CD4-positive, alpha-beta T cell treated with Interleukin-10 for 1 hour (primary cell): ENCODE data around the gene DCAF6.
"Not testable (repeated sequence)": the region's sequence is repeated elsewhere in the genome, so short reads cannot be mapped to it uniquely, and the experiment has no call there.

Experiments used
- DNase-seq: peaks from one replicate; pipeline ENCODE4 v3.0.0-alpha.2; 2020

The DCAF6 gene

DNA sequence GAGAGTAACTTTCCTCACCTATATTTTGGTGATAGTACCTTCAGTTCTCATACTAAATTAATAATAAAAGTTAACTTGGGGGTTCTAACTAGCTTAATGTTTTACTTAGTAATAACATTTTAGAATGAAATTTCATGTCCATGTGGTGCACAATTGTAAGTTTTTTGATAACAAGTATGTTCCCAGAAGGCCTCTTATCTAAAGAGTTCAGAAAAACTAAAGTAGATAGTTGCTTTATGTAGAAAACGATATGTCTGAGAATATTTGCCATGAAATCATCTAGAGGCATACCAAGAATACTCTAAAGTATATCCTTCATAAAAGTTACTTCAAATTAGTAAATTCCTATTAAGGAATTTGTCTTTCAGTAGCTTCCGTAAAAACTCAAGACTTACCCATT, 12.4 kb upstream of the DCAF6 start:
- DNase-seq = no peak

DNA sequence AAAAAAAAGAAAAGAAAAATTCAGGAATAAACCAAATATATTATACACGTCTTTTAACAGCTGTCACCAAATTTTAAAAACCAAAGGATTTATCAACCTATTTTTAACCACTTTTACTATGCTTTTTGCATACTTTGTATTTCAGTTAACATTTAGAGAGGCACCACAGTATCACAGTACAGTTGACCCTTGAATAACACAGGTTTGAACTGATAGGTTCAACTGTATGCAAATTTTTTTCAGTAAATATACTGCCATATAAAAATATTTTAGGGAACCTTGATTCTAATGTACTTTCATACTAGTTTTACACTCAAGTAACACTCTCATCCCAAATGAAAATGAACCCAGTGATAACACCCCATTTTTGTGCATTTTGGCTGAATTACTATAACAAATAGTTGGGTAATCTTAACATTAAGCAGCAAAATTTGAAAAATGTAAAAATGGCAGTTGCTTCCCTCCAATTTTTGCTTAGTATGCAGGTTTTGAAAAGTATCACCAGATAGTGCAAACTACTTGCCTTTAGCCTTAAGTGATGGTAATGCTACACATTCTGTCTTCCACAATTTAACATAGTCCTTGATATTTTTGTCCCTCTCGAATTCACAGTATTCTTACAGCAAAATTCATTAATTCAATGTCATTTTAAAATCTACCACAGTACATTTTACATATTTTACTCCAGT, 11.8 kb upstream of the DCAF6 start:
- no peak for DNase-seq

DNA sequence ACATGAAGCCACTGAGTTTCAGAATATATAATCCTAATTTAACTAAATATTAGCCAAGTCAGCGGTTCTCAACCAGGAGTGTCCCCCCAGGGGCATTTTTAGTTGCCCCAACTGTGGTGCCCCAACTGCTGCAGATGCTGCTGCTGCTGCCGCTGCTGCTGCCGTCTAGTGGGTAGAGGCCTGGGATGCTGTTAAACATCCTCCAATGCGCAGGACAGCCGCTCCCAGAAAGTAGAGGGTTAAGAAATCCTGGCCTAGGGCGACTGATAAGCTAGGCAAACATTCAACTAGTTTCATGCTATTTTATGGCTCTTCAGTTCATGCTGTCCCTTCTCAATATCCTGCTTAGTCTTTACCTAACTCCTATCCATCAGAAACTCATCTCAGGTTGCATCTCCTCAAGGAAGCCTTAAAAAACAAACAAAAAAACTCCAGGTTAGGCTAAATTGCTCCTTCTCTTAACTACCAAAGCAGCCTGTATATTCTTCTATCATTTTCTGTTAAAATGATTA, 9.9 kb upstream of the DCAF6 start:
- DNase-seq = no peak

DNA sequence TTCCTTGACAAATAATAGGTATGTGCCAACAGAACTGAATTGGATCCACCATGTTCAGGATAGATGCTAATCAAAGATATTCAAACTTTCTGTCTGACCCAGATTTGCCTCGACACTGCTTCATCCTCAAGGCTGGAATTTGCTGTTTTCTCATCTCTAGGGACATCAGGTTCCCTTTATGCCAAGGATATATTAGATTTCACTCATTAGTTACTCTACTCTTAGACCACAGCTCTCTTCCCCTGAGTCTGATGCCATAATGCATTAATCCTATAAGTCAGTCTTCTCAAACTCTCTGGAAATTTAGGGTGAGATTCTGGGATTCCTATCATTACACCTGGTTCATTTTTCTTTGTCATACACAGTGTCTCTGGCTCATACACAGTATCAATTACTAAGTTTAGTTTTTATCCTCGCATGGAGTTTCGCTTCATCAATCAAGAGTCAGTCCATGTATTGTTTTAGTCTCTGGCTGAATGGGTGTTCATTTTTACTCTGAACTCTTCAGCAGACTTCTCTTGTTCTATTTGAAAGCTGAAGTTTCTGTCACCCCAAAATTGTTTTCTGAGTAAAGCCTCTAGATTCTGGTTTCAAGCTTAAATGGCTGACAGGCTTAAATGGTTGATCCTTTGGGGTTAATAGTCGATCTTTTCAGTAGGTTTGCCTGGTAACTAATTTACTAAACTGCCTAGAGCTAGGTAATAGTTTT, 9.3 kb upstream of the DCAF6 start:
- DNase-seq = no peak

DNA sequence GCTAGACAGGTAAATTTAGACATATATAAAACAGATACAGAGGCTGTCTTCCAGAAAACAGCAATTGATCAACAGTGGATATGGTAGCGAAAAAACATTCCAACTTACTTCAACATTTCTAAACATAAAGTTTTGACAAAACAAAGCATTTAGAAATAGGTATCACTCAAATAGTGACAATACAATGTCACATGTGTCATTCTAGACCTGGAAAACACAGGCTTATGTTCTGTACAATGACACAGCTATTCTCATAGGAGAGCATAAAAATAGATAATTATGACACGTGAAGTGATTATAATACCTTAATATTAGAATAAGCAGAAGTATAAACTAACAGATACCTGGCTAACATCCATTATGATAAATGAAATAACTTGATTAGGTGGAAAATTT, 8.0 kb upstream of the DCAF6 start:
- DNase-seq = no peak

DNA sequence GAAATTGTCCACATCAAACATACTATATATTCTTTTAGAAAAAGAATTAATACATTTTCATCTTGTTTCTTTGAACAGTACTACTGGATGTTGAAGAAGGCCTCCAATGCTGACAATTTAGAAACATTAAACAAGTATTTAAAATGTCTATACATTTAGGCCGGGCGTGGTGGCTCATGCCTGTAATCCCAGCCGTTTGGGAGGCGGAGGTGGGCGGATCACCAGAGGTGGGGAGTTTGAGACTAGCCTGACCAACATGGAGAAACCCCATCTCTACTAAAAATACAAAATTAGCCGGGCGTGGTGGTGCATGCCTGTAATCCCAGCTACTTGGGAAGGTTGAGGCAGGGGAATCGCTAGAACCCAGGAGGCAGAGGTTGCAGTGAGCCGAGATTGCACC, 7.6 kb upstream of the DCAF6 start:
- not testable (repeated sequence) for DNase-seq

DNA sequence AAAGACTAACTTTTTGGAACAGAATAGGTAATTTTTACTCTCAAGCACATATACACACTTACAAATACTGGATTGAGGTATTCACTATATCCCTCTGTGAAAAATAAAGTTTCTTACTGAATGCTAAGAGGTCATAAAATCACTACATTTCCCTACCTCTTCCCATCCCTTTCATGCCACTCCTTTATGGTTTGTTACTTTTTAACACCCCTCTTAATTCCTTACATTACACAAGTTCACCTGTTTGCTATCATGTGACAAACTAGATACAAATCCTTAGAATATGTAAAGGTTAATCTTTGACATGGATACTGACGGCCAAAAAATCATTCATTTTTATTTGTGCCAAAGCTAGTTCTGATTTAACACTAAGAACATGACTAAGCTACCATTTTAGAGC, 6.8 kb upstream of the DCAF6 start:
- DNase-seq = no peak

DNA sequence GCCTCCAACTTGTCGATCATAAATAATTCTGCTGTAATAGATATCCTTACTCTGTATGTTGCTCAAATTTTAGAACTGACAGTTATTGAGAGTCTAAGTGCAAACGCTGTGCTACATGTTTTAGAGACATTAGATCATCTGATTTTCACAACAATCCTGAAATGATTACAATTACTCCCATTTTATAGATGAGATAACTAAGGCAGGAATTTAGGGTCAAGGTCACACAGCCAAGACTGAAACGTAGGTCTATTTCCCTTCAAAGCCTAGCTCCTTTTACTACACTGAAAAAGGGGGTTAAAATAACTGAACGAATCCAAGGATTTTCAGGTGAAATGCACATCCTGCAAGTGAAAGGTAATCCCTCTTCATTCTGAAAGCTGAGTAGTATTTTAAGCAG, 2.7 kb upstream of the DCAF6 start:
- no peak for DNase-seq

DNA sequence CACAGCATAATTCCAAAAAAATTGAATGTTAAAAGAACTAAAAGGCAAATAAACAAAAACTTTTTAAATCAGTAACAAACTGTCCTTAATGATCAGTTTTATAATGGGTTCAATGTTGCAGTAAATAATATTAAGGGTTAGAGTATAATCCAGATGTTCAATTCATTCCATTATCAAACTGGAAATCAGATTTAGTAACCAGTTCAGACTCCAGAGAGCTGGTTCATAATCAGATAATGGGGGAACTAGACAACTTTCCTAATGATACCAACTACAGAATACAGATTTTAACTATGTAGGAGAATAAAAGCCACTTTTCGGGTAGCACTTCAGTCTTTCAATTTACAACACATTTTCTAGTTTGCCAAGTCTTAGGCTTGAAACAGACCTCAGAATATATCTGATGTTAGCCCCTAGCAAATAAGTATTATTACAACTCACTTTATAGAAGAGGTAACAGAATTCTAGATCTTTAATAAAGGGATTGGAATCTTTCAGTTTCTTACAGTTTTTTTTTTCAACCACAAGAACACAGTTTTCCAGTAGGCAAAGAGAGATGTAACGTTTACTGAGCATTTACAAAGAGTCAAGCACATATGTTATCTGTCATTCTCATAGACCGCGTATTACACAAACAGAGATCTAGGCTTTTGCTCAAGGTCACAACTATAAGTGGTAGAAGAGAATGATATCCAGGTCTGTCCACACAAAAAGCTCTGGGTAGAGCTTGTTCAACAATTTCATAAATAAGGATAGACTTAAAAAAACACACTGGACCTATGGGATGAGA, 1.9 kb upstream of the DCAF6 start:
- no peak for DNase-seq

DNA sequence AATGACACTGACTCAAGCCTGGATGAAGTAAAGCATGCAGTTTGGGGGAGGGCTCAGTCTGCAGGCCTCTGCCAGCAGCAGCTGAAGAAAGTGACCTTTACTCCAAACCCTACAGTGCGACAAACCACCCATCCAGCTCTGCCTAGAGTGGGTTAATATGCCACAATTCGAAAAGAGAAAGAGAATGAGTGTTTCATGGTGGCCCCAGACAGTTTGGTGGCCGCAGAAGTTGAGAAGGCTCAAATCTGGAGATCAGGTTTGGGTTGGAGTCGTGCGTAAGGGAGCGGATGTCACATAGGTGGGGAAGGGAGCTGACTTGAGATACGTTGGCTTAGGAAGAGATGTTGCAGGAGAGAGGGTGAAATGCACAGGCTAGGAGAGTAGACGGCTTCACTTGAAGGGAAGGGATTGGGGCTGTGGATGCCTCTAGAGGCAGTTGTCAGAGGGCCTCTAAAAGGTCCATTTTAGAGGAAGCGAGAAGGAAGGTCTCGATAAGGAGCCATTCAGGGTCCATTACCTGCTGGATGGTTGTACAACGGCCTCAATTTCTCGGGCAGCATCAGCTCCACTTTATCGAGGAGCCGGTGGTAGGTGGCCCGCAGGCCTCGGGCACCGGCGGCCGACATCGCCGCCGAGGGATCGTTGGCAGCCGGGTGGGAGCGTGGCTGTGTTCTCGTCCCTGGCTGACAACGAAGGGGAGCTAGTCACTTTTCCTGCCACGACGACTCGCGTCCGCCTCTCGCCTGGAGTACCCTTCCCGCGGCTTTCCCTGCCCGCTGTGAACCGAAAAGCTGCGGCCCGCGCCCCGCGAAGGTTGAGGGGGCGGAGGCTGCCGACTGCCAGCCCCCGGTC, 1.0 kb upstream of the DCAF6 start:
- DNase-seq = peak; percentile 48

DNA sequence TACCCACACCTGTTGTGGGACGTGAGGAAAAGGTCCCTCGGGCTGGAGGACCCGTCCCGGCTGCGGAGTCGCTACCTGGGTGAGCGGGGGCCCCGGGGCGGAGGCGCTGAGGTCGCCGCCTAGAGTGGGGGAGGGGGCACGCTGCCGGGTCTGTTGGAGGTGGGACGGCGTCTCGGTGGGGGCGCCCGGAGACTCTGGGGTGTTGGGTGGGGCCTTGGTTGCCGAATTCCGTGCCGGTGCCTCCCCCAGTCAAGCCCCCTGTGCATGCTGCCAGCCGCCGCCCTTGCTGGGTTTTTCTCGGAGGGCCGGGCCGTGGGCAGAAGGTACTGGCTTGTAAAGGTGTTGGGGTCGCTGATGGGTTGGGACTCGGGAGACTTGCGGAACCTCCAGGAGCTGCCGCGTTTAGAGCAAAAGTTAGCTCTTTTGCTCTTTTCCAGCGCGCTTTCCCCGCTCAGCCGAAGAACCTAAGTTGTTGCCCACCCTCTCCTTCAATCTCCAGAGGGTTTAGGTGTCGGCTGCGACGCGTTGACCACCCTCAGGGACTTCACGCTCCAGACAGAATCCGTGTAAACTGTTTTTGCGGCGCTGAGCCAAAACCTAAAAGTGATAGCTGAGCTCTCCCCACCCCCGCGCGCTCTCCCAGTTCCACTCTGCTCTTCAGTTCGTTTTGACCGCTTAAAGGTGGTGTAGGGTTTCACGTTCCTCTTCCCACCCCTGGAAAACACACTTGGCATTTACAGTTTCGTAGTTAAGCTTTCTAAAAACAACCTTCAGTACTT, 636 bp downstream of the DCAF6 start, which contains the start of gene MPC2:
MPC2 (minus strand) TSS at position 143 of the 779 bp plus-strand sequence. CDS start 1,231 bp downstream, outside the sequence.
- peak; percentile 67 for DNase-seq

DNA sequence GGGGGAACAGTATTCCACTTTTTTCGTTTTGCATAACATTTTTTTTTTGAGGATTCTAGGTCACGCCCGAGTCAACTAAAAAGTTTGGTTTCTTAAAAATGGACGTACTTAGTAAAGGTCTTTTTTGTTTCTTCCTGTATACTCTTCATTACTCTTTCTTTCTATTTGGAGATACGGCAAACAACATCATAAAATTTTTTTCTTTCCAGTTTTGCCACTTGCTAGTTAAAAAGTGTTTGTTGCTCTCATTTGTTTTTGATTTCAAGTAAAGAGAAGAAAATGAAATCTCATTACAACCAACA, 1.2 kb downstream of the DCAF6 start:
- DNase-seq = no peak

DNA sequence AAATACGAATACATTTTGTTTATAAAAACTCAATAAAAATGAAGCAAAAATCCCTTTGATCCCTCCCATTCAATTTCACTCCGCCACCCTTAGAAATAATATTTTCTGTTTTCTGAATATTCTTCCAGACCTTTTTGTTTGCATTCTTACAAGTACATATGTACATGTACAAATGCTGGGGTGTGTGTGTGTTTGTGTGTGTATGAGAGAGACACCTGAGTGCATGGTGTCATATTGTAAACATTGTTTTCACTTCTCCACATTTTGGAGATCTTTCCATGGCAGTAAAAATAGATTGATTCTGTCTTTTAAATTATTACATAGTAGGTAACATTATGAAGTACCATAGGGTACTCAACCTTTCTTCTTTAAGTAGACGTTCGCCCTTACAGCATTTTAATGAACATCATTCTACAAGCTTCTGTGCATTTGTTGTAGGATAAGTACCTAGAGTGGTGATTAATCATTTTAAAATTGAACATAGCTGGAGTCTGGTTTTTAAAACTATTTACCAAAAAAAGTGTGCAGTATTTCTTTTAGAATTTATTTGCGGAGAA, 1.7 kb downstream of the DCAF6 start:
- DNase-seq = no peak

DNA sequence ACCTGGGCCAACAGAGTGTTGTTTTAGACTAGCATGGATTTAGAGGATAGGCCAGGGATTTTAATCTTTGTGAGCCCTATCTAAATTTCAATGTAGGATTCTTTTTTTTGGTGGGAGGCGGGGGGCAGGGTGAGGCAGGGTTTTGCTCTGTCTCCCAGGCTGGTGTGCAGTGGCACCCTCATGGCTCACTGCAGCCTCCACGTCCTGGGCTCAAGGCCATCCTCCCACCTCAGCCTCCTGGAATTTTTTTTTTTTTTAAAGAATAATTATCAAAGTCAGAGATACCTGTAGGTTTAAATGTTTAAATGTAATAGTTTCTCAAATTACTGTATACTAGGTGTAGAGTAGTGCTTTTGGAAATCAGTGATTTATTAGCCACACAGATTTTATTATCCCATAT, 3.8 kb downstream of the DCAF6 start:
- DNase-seq = no peak

DNA sequence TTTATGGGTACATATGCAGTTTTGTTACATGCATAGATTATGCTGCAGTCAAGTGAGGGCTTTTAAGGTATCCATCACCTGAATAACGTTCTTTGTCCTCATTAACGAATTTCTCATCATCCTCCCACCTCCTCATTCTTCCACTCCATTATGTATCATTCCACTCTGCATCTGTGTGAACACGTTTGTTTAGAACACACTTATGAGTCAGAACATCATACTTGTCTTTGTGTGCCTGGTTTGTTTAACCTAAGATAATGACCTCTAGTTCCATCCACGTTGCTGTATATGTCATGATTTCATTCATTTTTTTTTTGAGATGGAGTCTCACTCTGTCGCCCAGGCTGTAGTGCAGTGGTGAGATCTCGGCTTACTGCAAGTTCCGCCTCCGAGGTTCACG, 7.1 kb downstream of the DCAF6 start:
- DNase-seq = no peak

DNA sequence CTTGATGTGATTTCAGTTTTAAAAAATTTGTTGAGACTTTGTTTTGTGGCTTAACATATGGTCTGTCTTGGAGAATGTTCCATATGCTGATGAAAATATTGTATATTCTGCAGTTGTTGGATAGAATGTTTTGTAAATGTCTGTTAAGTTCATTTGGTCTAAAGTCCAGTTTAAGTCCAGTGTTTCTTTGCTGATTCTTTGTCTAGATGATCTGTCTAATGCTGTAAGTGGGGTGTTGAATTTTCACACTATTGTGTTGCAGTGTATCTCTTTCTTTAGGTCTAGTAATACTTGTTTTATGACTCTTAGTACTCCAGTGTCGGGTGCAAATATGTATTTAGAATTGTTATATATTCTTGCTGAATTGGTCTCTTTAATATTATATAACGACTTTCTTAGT, 11.2 kb downstream of the DCAF6 start:
- no peak for DNase-seq

DNA sequence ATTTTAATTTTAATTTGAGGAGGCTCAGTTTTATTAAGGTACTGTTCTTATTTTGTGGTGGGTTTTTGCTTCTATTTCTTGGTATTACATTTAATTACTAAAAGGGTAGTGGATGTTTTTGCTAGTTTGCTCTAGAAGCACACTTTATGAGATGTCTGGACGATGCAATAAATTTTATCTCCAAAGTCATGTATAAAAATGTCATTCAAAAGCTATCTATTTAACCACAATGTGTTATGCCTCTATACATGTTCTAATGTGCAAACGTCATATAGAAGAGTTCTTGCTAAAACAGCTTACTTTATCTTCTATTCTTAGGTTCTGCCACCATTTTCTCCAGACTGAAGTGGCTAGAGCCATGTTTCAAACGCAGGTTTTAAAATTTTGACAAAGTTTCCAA, 13.3 kb downstream of the DCAF6 start:
- no peak for DNase-seq

DNA sequence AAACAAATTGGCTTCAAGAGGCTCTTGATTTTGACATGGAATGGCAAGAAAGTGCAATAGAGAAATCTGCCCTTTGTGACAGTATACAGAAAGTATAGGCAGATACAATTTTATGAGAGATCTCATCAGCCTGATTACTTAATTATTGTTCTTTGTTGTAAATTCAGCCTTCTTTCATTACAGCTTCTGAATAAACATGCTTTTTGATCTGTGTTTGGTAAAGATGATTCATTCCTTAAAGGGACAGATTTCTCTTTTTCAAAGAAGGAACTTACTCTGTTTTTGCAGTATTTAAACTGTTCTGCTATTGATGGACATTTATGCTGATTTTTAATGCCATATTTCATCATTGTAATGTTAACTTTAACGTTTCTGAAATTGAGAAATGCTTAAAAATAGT, 14.1 kb downstream of the DCAF6 start:
- DNase-seq = no peak

DNA sequence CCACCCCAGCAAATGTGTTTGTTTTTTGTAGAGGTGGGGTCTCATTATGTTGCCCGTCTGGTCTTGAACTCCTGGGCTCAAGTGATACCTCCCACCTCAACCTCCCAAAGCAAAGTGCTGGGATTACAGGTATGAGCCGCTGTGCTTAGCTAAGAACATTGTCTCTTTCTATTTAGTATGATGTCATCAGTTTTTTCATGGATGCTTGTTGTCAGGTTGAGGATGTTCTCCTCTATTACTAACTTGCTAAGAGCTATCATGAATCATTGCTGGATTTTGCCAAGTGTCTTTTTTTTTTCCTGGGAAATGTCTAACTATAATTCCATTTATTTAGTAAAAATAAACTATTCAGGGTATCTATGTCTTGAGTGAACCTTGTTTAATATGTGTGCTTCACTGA, 19.4 kb downstream of the DCAF6 start:
- DNase-seq = no peak

DNA sequence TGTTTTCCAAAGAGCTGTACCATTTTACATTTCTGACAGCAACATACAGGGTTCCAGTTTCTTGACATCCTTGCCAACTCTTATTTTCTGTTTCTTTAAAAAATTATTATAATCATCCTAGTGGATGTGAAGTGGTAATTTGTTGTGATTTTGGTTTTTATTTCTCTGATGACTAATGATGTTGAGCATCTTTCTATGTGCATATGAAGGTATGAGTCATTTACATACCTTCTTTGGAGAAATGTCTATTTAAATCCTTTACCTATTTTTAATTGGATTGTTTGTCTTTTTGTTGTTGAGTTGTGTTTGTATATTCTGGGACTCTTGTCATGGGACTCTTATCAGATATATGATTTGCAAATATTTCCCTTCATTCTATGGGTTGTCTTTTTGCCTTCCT, 21.2 kb downstream of the DCAF6 start:
- DNase-seq = no peak

DNA sequence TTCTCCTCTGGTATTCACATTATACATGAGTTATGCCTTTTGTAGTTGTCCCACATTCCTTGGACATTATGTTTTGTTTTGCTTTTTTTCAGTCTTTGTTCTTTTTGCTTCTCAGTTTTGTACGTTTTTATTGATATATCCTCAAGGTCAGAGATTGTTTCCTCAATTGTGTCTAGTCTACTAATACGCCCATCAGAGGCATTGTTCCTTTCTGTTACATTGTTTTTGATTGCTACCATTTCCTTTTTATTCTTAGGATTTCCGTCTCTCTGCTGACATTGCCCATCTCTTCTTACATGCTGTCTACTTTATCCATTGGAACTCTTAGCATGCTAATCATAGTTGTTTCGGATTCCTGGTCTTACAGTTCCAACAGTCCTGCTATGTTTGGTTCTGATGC, 28.2 kb downstream of the DCAF6 start:
- no peak for DNase-seq

DNA sequence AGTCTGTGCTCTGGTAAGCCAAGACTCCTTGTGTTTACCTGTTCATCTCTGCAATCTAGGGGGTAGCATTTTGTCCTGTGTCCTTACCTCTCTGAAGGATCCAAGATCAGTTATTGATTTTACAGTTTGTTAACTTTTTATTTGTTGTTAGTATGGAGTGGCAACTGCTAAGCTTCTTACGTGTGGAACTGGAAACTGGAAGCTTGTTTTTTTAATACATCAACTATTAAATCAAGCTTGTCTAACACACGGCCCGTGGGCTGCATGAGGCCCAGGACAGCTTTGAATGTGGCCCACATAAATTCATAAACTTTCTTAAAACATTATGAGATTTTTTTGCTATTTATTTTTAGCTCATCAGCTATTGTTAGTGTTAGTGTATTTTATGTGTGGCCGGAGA, 29.6 kb downstream of the DCAF6 start:
- DNase-seq = no peak
